ENCODE measurements around the gene TBC1D14. TPM values are rescaled to one million over a fixed set of nuclear protein-coding genes. Genes with fewer than 3 reads are reported as not detected.
"Not testable (repeated sequence)": the region's sequence is repeated elsewhere in the genome, so short reads cannot be mapped to it uniquely, and the experiment has no call there.

TBC1D14 gene
- total RNA-seq, 1 donor: 34.0 TPM

- TF ChIP-seq CTCF (IDR thresholded peaks at IDR 0.05; ENCODE audit: insufficient read depth, low read length): no peak
- H3K4me3 ChIP-seq (ENCODE audit: low read depth, low read length): no peak overlapping the region
- DNase-seq (ENCODE audit: low read depth): no peak
These were observed 167.7 kb downstream of the TBC1D14 start for GRCh38 chr4:7077371-7077770.

- no peak for TF ChIP-seq CTCF (IDR thresholded peaks at IDR 0.05; ENCODE audit: insufficient read depth, low read length)
These were observed 168.4 kb downstream of the TBC1D14 start for GRCh38 chr4:7078025-7078424.

GRCh38 chr4:7079483-7079882 lies 169.9 kb downstream of the TBC1D14 start:
- DNase-seq (ENCODE audit: low read depth); H3K4me3 ChIP-seq (ENCODE audit: low read depth, low read length): not testable (repeated sequence)

More at GRCh38 chr4:7078025-7078424, 168.4 kb downstream of the TBC1D14 start:
- H3K4me3 ChIP-seq (ENCODE audit: low read depth, low read length): no peak overlapping the region
- no peak for DNase-seq (ENCODE audit: low read depth)

GRCh38 chr4:7079909-7080308 lies 170.3 kb downstream of the TBC1D14 start:
- DNase-seq (ENCODE audit: low read depth); H3K4me3 ChIP-seq (ENCODE audit: low read depth, low read length): not testable (repeated sequence)

Other genes with a start within 250 kb of the TBC1D14 start
- not detected in 2 replicates for gene S100P, start 215.9 kb upstream of the TBC1D14 start, total RNA-seq (ENCODE audit: low replicate concordance)
- 48.8 and 342 TPM in 2 replicates for gene MRFAP1L1, start 200.0 kb upstream of the TBC1D14 start, total RNA-seq (ENCODE audit: low replicate concordance)
- gene BLOC1S4, start 193.7 kb upstream of the TBC1D14 start, total RNA-seq (ENCODE audit: low replicate concordance): 5.4 and 7.0 TPM in 2 replicates
- 18.1 and 28.7 TPM in 2 replicates for gene KIAA0232, start 127.1 kb upstream of the TBC1D14 start, total RNA-seq (ENCODE audit: low replicate concordance)
- 5.6 and 11.5 TPM in 2 replicates for gene TADA2B, start 133.5 kb downstream of the TBC1D14 start, total RNA-seq (ENCODE audit: low replicate concordance)
- gene GRPEL1, start 158.2 kb downstream of the TBC1D14 start, total RNA-seq (ENCODE audit: low replicate concordance): 8.6 and 16.1 TPM in 2 replicates

Data from fibroblast of the aortic adventitia (primary cell).